ENCODE results near the gene RTL5.

Gene RTL5

GRCh38 chrX:72128881-72129280 lies 2.8 kb downstream of the RTL5 start:
- no peak for DNase-seq

- no peak for DNase-seq
These were observed 3.4 kb downstream of the RTL5 start for GRCh38 chrX:72128183-72128834.

GRCh38 chrX:72127332-72127731 lies 4.4 kb downstream of the RTL5 start:
- DNase-seq: no peak

- DNase-seq: no peak
These were observed 5.1 kb downstream of the RTL5 start for GRCh38 chrX:72126539-72127140.

- DNase-seq: no peak
These were observed 5.7 kb downstream of the RTL5 start for GRCh38 chrX:72126048-72126415.

- DNase-seq: no peak
These were observed 6.2 kb downstream of the RTL5 start for GRCh38 chrX:72125331-72126047.

- no peak for DNase-seq
These were observed 7.0 kb downstream of the RTL5 start for GRCh38 chrX:72124540-72125201.

- no peak for DNase-seq
These were observed 8.1 kb downstream of the RTL5 start for GRCh38 chrX:72123471-72124185.

- no peak for DNase-seq
These were observed 8.9 kb downstream of the RTL5 start for GRCh38 chrX:72122621-72123337.

- no peak for DNase-seq
These were observed 10.3 kb downstream of the RTL5 start for GRCh38 chrX:72121383-72121782.

- DNase-seq: no peak
These were observed 10.9 kb downstream of the RTL5 start for GRCh38 chrX:72120837-72121236.

GRCh38 chrX:72117636-72118210 lies 14.0 kb downstream of the RTL5 start:
- DNase-seq: no peak

GRCh38 chrX:72115380-72115779 lies 16.3 kb downstream of the RTL5 start:
- DNase-seq: no peak

- no peak for DNase-seq
These were observed 16.9 kb downstream of the RTL5 start for GRCh38 chrX:72114807-72115206.

- DNase-seq: no peak
These were observed 17.4 kb downstream of the RTL5 start for GRCh38 chrX:72114306-72114705.

- DNase-seq: no peak
These were observed 18.3 kb downstream of the RTL5 start for GRCh38 chrX:72113461-72113860.

- DNase-seq: no peak
These were observed 20.6 kb downstream of the RTL5 start for GRCh38 chrX:72110876-72111708.

- no peak for DNase-seq
These were observed 21.5 kb downstream of the RTL5 start for GRCh38 chrX:72110051-72110875.

- DNase-seq: no peak
These were observed 23.0 kb downstream of the RTL5 start for GRCh38 chrX:72108666-72109065.
